ENCODE measurements around the gene ANKS1A.
"Not testable (repeated sequence)": the region's sequence is repeated elsewhere in the genome, so short reads cannot be mapped to it uniquely, and the experiment has no call there.

Gene ANKS1A

DNA sequence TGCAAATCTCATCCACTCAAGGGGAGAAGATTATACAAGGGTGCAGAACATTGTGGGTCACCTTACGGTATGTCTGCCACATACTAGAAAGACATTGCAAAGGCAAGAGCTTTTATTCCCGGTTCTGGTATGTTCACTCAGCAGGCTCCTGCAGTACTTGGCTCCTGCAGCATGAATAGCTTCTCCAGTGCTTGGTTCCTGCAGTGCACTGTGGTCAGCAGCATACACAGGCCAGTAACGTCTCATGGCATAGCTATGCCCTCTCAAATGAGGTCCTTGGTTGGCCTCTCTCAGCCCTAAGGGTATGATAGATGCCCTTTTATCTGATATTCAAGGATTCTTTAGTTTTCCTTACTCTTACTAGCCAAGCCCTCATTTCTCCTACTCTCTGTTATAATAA lies 239.4 kb downstream of the ANKS1A start:
- no peaks in the 10 kb centered on the region for H3K9me3 ChIP-seq (replicated peaks; ENCODE audit: insufficient read depth, low read length)
- no peak overlapping the region for H3K27ac ChIP-seq (ENCODE audit: low read length)
- no peaks in the 10 kb centered on the region for H3K9me2 ChIP-seq (replicated peaks; ENCODE audit: insufficient read depth, low read length)
- TF ChIP-seq EZH2phosphoT487 (IDR thresholded peaks at IDR 0.05; ENCODE audit: low read length), result no peak
- TF ChIP-seq, protein P1, sequence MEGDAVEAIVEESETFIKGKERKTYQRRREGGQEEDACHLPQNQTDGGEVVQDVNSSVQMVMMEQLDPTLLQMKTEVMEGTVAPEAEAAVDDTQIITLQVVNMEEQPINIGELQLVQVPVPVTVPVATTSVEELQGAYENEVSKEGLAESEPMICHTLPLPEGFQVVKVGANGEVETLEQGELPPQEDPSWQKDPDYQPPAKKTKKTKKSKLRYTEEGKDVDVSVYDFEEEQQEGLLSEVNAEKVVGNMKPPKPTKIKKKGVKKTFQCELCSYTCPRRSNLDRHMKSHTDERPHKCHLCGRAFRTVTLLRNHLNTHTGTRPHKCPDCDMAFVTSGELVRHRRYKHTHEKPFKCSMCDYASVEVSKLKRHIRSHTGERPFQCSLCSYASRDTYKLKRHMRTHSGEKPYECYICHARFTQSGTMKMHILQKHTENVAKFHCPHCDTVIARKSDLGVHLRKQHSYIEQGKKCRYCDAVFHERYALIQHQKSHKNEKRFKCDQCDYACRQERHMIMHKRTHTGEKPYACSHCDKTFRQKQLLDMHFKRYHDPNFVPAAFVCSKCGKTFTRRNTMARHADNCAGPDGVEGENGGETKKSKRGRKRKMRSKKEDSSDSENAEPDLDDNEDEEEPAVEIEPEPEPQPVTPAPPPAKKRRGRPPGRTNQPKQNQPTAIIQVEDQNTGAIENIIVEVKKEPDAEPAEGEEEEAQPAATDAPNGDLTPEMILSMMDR (IDR thresholded peaks at IDR 0.05; ENCODE audit: low read length), result no peak
- H3K36me3 ChIP-seq (replicated peaks; ENCODE audit: insufficient read depth, low read length), result no peaks in the 10 kb centered on the region
- H3F3A ChIP-seq (ENCODE audit: insufficient read depth, low read length), result no peaks in the 10 kb centered on the region
- H4K20me1 ChIP-seq (ENCODE audit: insufficient read depth, low read length), result no peaks in the 10 kb centered on the region
- no peak overlapping the region for H3K4me2 ChIP-seq (ENCODE audit: low read depth, low read length)
- H3K79me2 ChIP-seq (ENCODE audit: low read length), result no peaks in the 10 kb centered on the region
- no peaks in the 10 kb centered on the region for H3K27me3 ChIP-seq (replicated peaks; ENCODE audit: insufficient read depth, low read length)
- no peak overlapping the region for H3K4me3 ChIP-seq (ENCODE audit: low read length)
- no peak overlapping the region for H3K9ac ChIP-seq (ENCODE audit: low read length)
- no peaks in the 10 kb centered on the region for H3K4me1 ChIP-seq (ENCODE audit: low read length)
- no peak for DNase-seq
- no peak overlapping the region for H2AFZ ChIP-seq (ENCODE audit: low read length)

DNA sequence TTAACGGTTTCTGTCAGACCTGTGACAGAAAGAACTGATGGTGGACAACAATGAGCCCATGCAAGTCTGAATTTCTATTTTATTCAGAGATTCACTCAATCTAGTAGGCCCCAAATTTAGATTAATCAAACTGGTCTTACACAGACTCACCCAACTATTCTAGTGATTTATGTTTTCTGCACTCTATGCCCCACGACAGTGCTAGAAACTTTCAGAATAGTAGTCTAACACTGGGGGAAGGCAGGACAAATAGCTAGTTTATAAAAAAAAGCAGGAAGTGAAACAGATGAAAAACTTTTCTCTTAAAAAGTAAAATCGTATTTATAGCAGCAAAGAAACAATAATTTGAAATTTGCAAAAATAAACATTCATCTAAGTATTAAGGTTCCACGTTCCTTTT lies 247.1 kb downstream of the ANKS1A start:
- Histone ChIP-seq H2AFZ (ENCODE audit: low read length) (no peak overlapping the region), H3K9ac (ENCODE audit: low read length) (no peak overlapping the region), H3K27me3 (replicated peaks; ENCODE audit: insufficient read depth, low read length) (0 out of 2 replicates have a peak, but pooled peaks cover 2% of the 10 kb centered on the region), H3K4me1 (ENCODE audit: low read length) (no peaks in the 10 kb centered on the region), H3K36me3 (replicated peaks; ENCODE audit: insufficient read depth, low read length) (no peaks in the 10 kb centered on the region), H3K4me2 (ENCODE audit: low read depth, low read length) (no peak overlapping the region), H4K20me1 (ENCODE audit: insufficient read depth, low read length) (no peaks in the 10 kb centered on the region), H3K27ac (ENCODE audit: low read length) (no peak overlapping the region), H3K79me2 (ENCODE audit: low read length) (no peaks in the 10 kb centered on the region), H3K4me3 (ENCODE audit: low read length) (no peak overlapping the region), H3F3A (ENCODE audit: insufficient read depth, low read length) (no peaks in the 10 kb centered on the region), H3K9me2 (replicated peaks; ENCODE audit: insufficient read depth, low read length) (no peaks in the 10 kb centered on the region), H3K9me3 (replicated peaks; ENCODE audit: insufficient read depth, low read length) (no peaks in the 10 kb centered on the region)
- TF ChIP-seq EZH2 (optimal IDR thresholded peaks at IDR 0.05; ENCODE audit: low read depth, low read length) (no peak), EZH2phosphoT487 (IDR thresholded peaks at IDR 0.05; ENCODE audit: low read length) (no peak)
- TF ChIP-seq, protein P1 (IDR thresholded peaks at IDR 0.05; ENCODE audit: low read length), result no peak
- DNase-seq, result no peak

DNA sequence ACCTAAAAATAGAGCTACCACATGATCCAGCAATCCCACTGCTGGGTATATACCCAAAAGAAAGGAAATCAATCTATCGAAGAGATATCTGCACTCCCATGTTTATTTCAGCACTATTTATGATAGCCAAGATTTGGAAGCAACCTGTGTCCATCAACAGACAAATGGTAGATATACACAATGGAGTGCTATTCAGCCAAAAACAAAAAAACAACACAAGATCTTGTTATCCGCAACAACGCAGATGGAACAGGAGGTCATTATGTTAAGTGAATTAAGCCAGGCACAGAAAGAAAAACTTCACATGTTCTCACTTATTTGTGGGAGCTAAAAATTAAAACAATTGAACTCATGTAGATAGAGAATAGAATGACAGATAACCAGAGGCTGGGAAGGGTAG lies 249.1 kb downstream of the ANKS1A start:
- not testable (repeated sequence) for H3K79me2 ChIP-seq (ENCODE audit: low read length); DNase-seq; H2AFZ ChIP-seq (ENCODE audit: low read length); H3K4me3 ChIP-seq (ENCODE audit: low read length); H3K36me3 ChIP-seq (replicated peaks; ENCODE audit: insufficient read depth, low read length); H3K27ac ChIP-seq (ENCODE audit: low read length); H3K27me3 ChIP-seq (replicated peaks; ENCODE audit: insufficient read depth, low read length); H3K9ac ChIP-seq (ENCODE audit: low read length); H3F3A ChIP-seq (ENCODE audit: insufficient read depth, low read length); H3K9me3 ChIP-seq (replicated peaks; ENCODE audit: insufficient read depth, low read length); H3K4me1 ChIP-seq (ENCODE audit: low read length); H3K9me2 ChIP-seq (replicated peaks; ENCODE audit: insufficient read depth, low read length); H3K4me2 ChIP-seq (ENCODE audit: low read depth, low read length); H4K20me1 ChIP-seq (ENCODE audit: insufficient read depth, low read length)

DNA sequence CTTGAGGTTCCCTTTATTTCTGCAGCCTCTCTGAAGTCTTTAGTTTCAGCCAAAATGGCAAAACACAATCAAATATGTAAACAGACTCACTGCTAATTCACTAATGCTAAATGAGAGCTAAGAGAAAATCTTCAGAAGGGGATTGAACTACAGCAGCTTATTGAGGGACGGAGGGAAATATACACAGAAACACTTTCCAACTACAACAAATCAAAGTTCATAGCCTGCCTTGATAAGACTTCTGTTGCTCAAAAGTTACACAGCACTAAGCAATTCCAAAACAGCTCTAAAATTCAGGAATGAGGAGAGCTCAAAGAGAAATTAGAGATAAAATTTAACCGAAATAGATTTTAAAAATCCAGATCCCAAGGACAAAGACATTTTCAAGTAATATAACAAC lies 250.4 kb downstream of the ANKS1A start:
- Histone ChIP-seq H3K36me3 (replicated peaks; ENCODE audit: insufficient read depth, low read length) (no peaks in the 10 kb centered on the region), H3K9ac (ENCODE audit: low read length) (no peak overlapping the region), H3F3A (ENCODE audit: insufficient read depth, low read length) (no peaks in the 10 kb centered on the region), H3K79me2 (ENCODE audit: low read length) (no peaks in the 10 kb centered on the region), H2AFZ (ENCODE audit: low read length) (no peak overlapping the region), H3K9me3 (replicated peaks; ENCODE audit: insufficient read depth, low read length) (no peaks in the 10 kb centered on the region), H4K20me1 (ENCODE audit: insufficient read depth, low read length) (no peaks in the 10 kb centered on the region), H3K9me2 (replicated peaks; ENCODE audit: insufficient read depth, low read length) (no peaks in the 10 kb centered on the region), H3K27ac (ENCODE audit: low read length) (no peak overlapping the region), H3K4me3 (ENCODE audit: low read length) (no peak overlapping the region), H3K27me3 (replicated peaks; ENCODE audit: insufficient read depth, low read length) (0 out of 2 replicates have a peak, but pooled peaks cover 2% of the 10 kb centered on the region), H3K4me2 (ENCODE audit: low read depth, low read length) (no peak overlapping the region), H3K4me1 (ENCODE audit: low read length) (no peaks in the 10 kb centered on the region)
- no peak for TF ChIP-seq EZH2phosphoT487 (IDR thresholded peaks at IDR 0.05; ENCODE audit: low read length)
- TF ChIP-seq, protein P1 (IDR thresholded peaks at IDR 0.05; ENCODE audit: low read length), result no peak
- no peak for TF ChIP-seq EZH2 (optimal IDR thresholded peaks at IDR 0.05; ENCODE audit: low read depth, low read length)
- DNase-seq, result no peak

Data from MM.1S (cell line).